CD4-positive, alpha-beta T cell treated with Interleukin-21 for 1 hour (primary cell): ENCODE data around the gene IMPG2.

Experiments used
- DNase-seq: peaks from one replicate; pipeline ENCODE4 v3.0.0-alpha.2; 2020

IMPG2 gene

GRCh38 chr3:101230618-101231017 lies 89.8 kb downstream of the IMPG2 start:
- DNase-seq, result no peak

DNA sequence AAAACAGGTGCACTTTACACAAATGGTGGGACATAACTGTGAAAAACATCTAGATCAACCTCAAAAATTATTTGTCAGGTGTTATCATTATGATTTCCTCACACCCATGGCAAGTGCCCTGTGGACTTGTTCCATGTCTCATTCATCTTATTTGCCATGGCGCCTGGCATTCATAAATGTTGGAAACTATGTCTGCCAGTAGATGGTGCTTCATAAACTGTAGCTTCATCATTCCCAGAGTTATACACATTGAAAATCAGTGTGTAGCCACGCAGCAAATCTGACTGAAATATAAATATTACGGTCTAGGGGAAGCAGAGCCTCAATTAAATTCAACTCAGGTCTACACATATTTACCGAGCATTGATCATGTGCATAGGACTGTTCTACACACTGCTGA lies 90.7 kb downstream of the IMPG2 start:
- DNase-seq, result no peak

GRCh38 chr3:101228441-101228840 lies 91.9 kb downstream of the IMPG2 start:
- no peak for DNase-seq

DNA sequence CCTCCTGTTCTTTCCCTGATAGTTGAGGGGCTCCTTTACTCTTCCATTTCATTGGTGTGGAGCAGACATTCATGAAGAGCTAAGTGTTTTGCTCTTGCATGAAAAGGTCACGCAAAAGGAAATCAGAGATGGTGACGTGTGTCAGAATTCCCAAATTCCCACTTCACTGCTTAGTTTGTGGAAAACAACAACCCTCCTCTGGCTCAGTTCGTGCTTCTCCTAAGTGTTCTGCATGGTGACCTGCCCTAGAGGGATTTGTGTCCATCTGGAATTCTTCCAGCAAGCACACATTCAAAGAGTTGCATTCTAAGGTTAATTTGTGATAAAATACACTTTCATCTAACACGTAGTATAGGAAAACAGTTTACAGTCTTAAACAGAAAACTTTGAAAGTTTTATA lies 95.6 kb downstream of the IMPG2 start:
- no peak for DNase-seq

GRCh38 chr3:101223016-101223415 lies 97.4 kb downstream of the IMPG2 start:
- DNase-seq, result no peak

- DNase-seq, result no peak
Measured at GRCh38 chr3:101219842-101220560, 100.4 kb downstream of the IMPG2 start.

DNA sequence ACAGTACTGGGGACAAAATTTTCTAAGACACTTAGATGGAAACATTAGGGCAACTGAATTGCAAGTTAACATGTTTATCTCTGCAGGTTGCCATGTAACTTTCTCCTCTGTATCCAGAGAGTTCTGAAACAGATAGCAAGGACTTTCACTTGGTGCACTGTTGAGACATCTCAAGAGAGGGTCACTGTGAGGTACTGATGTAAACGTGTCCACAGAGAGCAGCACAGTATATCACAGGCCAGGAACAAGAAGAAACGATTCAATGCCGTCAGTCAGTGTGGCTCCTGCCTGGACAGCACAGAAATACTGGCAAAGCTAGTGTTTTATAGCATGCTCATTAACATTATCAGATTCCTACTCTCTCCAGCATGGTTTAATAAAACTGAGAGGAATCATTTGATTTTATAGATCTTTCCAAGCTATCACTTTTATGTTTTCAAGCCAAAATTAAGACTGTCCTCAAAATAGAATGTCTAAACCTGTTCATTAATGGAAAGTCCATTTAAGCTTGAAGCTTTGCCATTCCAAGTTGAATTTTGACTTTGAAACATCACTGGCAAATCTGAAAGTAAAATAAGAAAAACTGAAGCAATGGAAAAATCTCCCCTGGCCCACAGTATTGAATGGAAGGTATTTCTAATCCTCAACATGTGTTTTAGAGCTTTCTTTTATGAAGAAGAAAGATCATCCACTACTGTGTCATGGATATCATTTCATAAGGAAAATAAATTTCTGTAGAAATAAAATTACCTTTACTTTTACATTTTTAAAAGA lies 102.7 kb downstream of the IMPG2 start:
- no peak for DNase-seq

DNA sequence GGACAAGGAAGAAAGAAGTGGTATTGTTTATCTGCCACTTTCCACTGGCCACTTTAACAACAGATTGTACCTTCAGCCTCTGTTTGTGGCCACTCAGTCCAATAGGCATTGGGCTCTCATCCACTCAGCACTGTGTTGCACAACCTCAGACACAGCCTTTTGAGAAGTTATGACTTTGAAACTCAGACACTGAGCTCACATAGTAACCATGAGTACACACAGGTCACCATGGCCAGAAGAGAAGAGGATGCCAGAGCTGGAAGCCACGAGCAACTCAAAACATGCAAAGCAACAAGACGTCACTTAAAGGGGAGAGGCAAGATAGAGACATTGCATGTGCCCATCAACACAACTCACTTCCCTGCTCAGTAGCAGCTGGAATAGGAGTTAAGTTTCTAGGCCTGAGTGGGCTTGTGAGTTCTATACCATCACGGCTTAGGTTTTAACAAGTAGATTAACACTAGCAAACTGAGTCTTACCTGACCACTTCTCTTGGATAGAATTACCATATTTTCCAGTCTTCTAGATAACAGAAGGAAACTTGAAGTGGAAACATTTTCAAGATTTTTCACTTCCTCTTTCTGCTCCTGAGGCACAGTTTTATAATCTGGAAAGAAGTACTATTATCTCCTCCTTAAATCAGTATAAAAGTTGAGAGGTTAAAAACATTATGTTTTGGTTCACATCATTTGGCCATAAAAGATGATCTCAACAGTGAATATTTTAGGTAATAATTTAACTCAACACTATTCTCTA lies 103.5 kb downstream of the IMPG2 start:
- no peak for DNase-seq

DNA sequence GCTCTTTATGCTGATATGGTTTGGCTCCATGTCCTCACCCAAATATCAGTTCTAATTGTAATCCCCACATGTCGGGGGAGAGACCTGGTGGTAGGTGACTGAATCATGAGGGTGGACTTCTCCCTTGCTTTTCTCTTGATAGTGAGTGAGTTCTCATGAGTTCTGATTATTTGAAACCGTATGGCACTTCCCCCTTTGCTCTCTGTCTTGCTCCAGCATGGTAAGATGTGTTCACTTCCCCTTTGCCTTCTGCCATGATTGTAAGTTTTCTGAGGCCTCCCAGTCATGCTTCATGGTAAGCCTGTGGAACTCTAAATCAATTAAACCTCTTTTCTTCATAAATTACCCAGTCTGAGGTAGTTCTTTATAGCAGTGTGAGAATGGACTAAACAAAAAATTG lies 107.6 kb downstream of the IMPG2 start:
- DNase-seq, result no peak

GRCh38 chr3:101204246-101204645 lies 116.1 kb downstream of the IMPG2 start:
- no peak for DNase-seq

DNA sequence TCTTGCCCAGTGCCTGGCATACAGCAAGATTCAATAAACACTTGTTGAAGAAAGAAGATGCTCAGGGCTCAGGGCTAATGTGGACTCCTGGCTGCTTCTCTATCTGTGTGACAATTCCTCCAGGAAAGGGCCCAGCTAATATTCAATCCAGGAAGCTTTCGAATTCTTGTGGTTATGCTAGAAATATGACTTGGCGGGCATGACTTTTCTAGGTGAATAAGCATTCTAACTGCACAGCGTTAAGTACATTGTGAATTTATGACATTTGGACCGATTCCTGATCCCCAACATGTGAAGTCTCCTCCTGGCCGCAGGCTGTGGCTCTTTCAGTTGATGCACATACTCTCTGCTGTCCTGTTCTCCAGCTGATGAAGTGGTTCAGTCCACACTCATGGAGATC lies 117.0 kb downstream of the IMPG2 start:
- no peak for DNase-seq

DNA sequence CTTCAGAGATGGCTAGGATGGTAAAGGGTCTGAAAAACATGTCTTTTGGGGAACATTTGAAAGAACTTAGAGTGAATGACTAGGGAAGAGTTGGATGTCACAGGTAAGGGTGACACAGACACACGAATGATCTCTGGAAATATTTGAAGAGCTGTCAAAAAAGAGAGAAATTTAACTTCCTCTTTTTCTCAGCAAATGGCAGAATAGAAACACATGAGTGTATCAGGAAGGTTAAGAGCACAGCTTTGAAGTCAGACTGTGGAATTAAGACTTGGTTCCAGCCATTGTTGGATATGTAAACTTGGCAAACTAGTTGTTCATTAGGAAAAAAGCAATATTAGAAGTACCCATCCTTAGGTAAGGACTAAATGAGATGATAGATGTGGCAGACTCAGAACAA lies 117.7 kb downstream of the IMPG2 start:
- DNase-seq, result no peak

DNA sequence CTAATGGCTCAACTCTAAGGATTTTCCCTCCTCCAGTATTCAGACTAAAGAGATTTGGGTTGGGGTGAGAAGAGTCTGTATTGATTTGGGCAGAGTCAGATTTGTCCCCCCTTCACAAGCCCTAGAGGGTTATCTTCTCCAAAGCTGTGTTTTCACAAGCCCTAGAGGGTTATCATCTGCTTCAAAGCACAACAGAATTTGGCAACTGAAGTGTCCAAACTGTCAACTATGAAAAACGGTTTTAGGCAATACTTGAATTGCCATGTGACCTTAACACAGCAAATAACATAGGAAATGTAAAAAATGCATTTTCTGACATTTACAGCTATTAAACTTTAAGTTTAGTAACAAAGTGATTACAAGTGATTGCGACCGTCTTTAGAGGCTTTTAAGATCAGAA lies 119.9 kb downstream of the IMPG2 start:
- no peak for DNase-seq

GRCh38 chr3:101195951-101196713 lies 124.2 kb downstream of the IMPG2 start:
- no peak for DNase-seq

DNA sequence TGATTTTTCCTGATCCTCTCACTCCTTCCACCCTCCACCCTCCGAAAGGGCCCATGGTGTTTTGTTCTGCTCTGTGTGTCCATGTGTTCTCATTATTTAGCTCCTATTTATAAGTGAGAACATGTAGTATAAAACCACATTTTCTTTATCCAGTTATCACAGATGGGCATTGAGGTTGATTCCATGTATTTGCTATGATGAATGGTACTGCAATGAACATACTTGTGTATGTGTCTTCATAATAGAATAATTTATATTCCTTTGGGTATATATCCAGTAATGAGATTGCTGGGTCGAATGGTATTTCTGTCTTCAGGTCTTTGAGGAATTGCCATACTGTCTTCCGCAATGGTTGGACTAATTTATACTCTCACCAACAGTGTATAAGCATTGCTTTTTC lies 126.0 kb downstream of the IMPG2 start:
- DNase-seq, result no peak

- DNase-seq, result no peak
Measured at GRCh38 chr3:101193957-101194356, 126.4 kb downstream of the IMPG2 start.

GRCh38 chr3:101189796-101190195 lies 130.6 kb downstream of the IMPG2 start:
- no peak for DNase-seq

GRCh38 chr3:101189176-101189575 lies 131.2 kb downstream of the IMPG2 start:
- no peak for DNase-seq

GRCh38 chr3:101185341-101185740 lies 135.0 kb downstream of the IMPG2 start:
- DNase-seq, result no peak

- DNase-seq, result no peak
Measured at GRCh38 chr3:101184111-101184510, 136.3 kb downstream of the IMPG2 start.

DNA sequence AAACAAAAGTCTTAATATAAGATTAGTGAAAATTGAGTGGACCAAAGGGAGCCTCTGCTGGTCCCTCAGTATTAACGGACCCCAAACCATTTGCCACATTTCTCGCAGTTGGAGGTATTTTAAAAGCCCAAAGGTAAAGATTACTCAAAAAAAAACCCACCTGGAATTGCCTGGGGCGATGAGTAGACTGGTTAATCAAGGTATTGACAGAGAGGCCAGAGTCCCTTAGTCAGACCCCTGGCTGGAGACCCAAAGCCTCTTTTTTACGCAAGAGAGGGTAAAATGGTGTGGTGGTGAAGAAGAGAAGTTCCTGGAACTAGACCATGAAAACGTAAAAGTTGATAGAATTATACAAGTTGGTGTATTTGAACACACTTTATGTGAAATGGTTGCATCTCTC lies 137.2 kb downstream of the IMPG2 start:
- DNase-seq, result no peak

DNA sequence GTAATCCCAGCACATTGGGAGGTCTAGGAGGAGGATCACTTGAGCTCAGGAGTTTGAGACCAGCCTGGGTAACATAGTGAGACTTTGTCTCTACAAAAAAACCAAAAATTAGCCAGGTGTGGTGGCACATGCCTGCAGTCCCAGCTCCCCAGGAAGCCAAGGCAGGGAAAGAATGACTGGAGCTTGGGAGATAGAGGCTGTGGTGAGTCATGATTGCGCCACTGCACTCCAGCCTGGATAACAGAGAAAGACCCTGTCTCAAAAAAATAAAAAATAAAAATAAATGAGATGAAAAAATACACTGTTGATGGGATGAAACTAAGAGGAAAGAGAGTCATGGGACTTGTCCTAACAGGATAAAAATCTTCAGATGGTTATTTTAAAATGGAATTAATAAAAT lies 137.6 kb downstream of the IMPG2 start:
- no peak for DNase-seq

DNA sequence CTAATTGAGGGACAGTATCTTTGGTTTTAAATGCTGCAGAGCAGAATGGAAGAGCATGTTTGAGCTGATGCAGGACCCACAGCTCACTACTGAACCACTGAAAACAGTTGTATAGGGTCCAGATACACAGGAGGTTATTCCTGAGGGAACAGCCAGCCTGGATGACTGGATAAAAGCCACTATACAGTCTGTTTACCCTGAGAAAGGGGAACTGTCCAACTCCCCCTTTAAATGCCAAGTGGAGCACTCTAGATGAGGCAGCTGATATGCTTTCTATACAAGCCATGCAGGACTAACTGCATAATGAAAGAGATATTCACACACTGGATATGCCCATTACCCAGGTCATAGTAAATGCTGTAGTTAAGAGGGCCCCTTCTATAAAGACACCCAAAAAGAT lies 138.6 kb downstream of the IMPG2 start:
- DNase-seq, result no peak
